Thyroid gland (tissue), 4 donors: ENCODE measurements around the gene GARIN1A.
"Not testable (repeated sequence)": the region's sequence is repeated elsewhere in the genome, so short reads cannot be mapped to it uniquely, and the experiment has no call there.

Source experiments
- CTCF ChIP-seq, 6 experiments: fragments of 200-600 bp in 3 of 6; fragments of 450-650 bp in 3 of 6; sonication (generic) in 3 of 6; IDR thresholded peaks; one replicate each; pipeline ENCODE4 v1.5.1; 2016 to 2019; ENCODE audit warnings: antibody characterized with exemption in 6 of 6, mild to moderate bottlenecking in 2 of 6, inconsistent platforms in 1 of 6, moderate library complexity in 1 of 6
- POLR2A ChIP-seq, 2 donors: fragments of 450-650 bp; IDR thresholded peaks; one replicate each; pipeline ENCODE4 v1.6.1; 2017; ENCODE audit warnings: antibody characterized with exemption in 2 of 2, mild to moderate bottlenecking in 2 of 2, moderate library complexity in 1 of 2

- not testable (repeated sequence) for TF ChIP-seq CTCF, POLR2A (IDR thresholded peaks at IDR 0.05)
Observed at GRCh38 chr7:128658428-128658827, 13.7 kb upstream of the GARIN1A start.
